Progenitor cell of endocrine pancreas (in vitro differentiated cells): ENCODE data around the gene ZNF821. TPM values are rescaled to one million over a fixed set of nuclear protein-coding genes. Genes with fewer than 3 reads are reported as not detected.
A peak's percentile ranks its signal among the peaks of the same experiment; 100 is the strongest.

Experiments used
- DNase-seq: peaks from one replicate; pipeline ENCODE4 v3.0.0; 2021; ENCODE audit warnings: low spot score; ENCODE audit not compliant: unreplicated experiment
- H3K27ac Mint-ChIP-seq: 2 replicates; pipeline ENCODE4 v1.8.0; 2021; ENCODE audit warnings: mild to moderate bottlenecking, moderate library complexity, mixed read lengths
- H3K27me3 Mint-ChIP-seq: 2 replicates; pipeline ENCODE4 v1.8.0; 2021; ENCODE audit warnings: mixed read lengths
- H3K36me3 Mint-ChIP-seq: 2 replicates; pipeline ENCODE4 v1.8.0; 2022; ENCODE audit warnings: mixed read lengths; ENCODE audit not compliant: insufficient read depth
- H3K4me1 Mint-ChIP-seq: 2 replicates; pipeline ENCODE4 v1.8.0; 2021; ENCODE audit warnings: low read depth, mixed read lengths
- H3K4me3 Mint-ChIP-seq: 2 replicates; pipeline ENCODE4 v1.8.0; 2021; ENCODE audit warnings: low read depth, mild to moderate bottlenecking, moderate library complexity, mixed read lengths
- H3K9me3 Mint-ChIP-seq: 2 replicates; pipeline ENCODE4 v1.8.0; 2021; ENCODE audit warnings: low read depth, mixed read lengths
- total RNA-seq: library from RNA; stranded (reverse); gene quantifications from 2 replicates; pipeline ENCODE4 v1.2.1, GENCODE V29; 2021
- TF ChIP-seq, protein P1 (sequence below): fragments of 200-600 bp; sonication (generic); IDR thresholded peaks from one replicate; pipeline ENCODE4 v1.5.0; 2021; ENCODE audit warnings: antibody characterized with exemption, mild to moderate bottlenecking; ENCODE audit not compliant: unreplicated experiment

Gene ZNF821
- total RNA-seq, 1 donor from 2014 or later: 32.3 TPM

DNA sequence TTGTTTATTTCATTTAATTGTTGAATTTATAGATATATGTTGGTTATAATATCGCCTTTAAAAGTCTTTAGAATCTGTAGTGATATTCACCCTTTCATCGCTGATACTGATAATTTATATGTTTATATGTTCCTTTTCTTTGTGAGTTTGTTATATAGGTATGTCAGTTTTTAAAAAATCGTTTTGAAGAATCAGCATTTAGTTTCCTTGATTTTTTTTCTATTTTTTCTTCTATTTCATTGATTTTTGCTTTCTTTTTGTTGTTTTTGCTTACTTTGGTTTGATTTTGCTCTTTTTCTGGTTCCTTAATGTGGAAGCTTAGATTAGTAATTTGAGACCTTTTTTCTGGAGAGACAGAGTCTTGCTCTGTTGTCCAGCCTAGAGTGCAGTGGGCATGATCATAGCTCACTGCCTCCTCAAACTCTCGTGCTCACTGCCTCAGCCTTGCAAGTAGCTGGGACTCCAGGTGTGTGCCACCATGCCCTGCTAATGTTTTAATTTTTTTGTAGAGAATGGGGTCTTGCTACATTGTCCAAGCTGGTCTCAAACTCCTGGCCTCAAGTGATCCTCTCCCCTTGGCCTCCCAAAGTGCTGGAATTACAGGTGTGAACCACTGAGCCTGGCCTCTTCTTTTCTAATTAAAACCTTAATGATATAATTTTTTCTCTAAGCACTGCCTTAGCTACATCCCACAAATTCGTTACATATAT is 18.8 kb upstream of the ZNF821 start:
- no peak for DNase-seq
- Mint-ChIP-seq H3K9me3 (no peaks in the 10 kb centered on the region), H3K36me3 (peaks cover 16% of the 10 kb centered on the region), H3K4me1 (peaks cover 6% of the 10 kb centered on the region), H3K27me3 (no peaks in the 10 kb centered on the region), H3K4me3 (no peak overlapping the region), H3K27ac (no peak overlapping the region)
- TF ChIP-seq, protein P1, sequence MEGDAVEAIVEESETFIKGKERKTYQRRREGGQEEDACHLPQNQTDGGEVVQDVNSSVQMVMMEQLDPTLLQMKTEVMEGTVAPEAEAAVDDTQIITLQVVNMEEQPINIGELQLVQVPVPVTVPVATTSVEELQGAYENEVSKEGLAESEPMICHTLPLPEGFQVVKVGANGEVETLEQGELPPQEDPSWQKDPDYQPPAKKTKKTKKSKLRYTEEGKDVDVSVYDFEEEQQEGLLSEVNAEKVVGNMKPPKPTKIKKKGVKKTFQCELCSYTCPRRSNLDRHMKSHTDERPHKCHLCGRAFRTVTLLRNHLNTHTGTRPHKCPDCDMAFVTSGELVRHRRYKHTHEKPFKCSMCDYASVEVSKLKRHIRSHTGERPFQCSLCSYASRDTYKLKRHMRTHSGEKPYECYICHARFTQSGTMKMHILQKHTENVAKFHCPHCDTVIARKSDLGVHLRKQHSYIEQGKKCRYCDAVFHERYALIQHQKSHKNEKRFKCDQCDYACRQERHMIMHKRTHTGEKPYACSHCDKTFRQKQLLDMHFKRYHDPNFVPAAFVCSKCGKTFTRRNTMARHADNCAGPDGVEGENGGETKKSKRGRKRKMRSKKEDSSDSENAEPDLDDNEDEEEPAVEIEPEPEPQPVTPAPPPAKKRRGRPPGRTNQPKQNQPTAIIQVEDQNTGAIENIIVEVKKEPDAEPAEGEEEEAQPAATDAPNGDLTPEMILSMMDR: no peak

GRCh38 chr16:71899171-71899570 is 15.2 kb upstream of the ZNF821 start:
- Mint-ChIP-seq H3K4me3 (no peak overlapping the region), H3K36me3 (peaks cover 17% of the 10 kb centered on the region), H3K9me3 (no peaks in the 10 kb centered on the region), H3K27ac (no peak overlapping the region), H3K4me1 (peaks cover 9% of the 10 kb centered on the region), H3K27me3 (no peaks in the 10 kb centered on the region)
- DNase-seq: no peak
- TF ChIP-seq, protein P1: no peak

DNA sequence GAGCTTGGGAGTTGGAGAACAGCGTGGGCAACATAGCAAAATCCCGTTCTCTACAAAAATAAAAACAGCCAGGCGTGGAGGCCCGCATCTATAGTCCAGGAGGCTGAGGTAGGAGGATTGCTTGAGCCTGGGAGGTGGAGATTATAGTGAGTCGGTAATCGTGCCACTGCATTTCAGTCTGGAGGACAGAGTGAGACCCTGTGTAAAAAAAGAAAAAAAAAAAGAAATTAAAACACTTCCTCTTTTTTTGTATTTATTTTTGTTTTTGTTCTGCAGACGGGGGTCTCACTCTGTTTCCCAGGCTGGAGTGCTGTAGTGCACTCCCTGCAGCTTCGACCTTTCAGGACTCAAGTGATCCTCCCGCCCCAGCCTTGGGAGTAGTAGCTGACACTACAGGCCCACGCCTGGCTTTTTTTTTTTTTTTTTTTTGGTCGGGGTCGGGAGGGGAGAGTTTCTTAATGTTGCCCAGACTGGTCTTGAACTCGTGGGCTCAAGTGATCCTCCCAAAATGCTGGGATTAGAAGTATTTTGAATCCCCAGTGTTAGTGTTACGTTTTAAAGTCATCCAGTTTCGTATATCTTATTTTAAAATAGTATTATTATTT is 12.9 kb upstream of the ZNF821 start:
- TF ChIP-seq, protein P1: no peak
- peaks cover 12% of the 10 kb centered on the region for H3K4me1 Mint-ChIP-seq
- no peaks in the 10 kb centered on the region for H3K27me3 Mint-ChIP-seq
- peak overlapping the region; percentile 90 for H3K27ac Mint-ChIP-seq
- H3K9me3 Mint-ChIP-seq: no peaks in the 10 kb centered on the region
- H3K36me3 Mint-ChIP-seq: peaks cover 11% of the 10 kb centered on the region
- DNase-seq: no peak
- peak overlapping the region; percentile 98 for H3K4me3 Mint-ChIP-seq

- peak; percentile 27 for DNase-seq
- peak overlapping the region; percentile 98 for H3K4me3 Mint-ChIP-seq
- H3K27ac Mint-ChIP-seq: peak overlapping the region; percentile 99
- H3K27me3 Mint-ChIP-seq: no peaks in the 10 kb centered on the region
- TF ChIP-seq, protein P1: no peak
- H3K36me3 Mint-ChIP-seq: peaks cover 9% of the 10 kb centered on the region
- no peaks in the 10 kb centered on the region for H3K9me3 Mint-ChIP-seq
- H3K4me1 Mint-ChIP-seq: peaks cover 14% of the 10 kb centered on the region
Measured at GRCh38 chr16:71895679-71896365, 11.8 kb upstream of the ZNF821 start.

DNA sequence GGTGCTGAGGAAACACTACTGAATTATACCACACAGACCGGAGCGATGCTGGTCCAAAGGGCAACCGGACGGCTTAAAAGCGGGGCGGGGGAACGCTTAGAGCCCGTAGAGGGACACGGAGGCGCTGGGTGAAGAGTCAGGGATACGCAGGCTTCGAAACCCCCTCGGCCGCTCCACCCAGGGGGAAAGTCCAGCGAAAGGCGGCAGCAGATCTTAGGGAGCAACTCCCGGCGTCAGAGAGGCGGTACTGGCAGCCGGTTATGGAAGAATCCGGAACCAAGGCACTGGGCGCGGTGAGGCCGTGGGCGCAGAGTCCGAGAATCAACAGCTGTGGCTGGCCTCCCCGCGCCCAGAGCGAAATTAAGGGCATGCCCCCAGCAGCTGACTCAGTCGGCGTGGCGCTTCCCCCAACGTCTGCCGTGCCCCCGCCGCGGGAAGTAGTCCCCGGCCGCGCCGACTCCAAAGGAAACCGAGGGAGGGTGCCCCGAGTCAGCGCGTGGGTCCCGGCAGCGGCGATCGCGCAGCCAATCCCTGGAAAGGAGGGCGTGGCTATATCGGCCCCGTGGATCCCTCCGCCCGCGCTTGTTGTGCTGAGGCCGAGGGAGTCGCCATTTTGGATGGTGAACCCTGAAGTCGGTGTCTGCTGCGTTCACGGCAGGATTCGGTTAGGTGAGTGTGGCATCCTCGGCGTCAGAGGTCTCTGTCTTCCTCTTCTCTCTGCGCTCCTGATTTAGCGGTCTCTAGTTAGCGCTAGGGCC is 11.1 kb upstream of the ZNF821 start, which contains the start of gene IST1:
Gene IST1, plus strand, starts transcription at position 611 of the 758 bp plus-strand sequence. CDS start 20,110 bp downstream, outside the sequence.
- peak; percentile 98 for DNase-seq
- peaks cover 6% of the 10 kb centered on the region for H3K36me3 Mint-ChIP-seq
- H3K27me3 Mint-ChIP-seq: no peaks in the 10 kb centered on the region

More for the DNA sequence above, 11.1 kb upstream of the ZNF821 start, which contains the start of gene IST1:
- TF ChIP-seq, protein P1: no peak
- Mint-ChIP-seq H3K9me3 (no peaks in the 10 kb centered on the region), H3K4me3 (peak within 1 kb of the TSS; percentile 98), H3K4me1 (peaks cover 11% of the 10 kb centered on the region), H3K27ac (peak within 1 kb of the TSS; percentile 99)
